Measurements from ENCODE around the gene RAB5B.

Gene RAB5B

DNA sequence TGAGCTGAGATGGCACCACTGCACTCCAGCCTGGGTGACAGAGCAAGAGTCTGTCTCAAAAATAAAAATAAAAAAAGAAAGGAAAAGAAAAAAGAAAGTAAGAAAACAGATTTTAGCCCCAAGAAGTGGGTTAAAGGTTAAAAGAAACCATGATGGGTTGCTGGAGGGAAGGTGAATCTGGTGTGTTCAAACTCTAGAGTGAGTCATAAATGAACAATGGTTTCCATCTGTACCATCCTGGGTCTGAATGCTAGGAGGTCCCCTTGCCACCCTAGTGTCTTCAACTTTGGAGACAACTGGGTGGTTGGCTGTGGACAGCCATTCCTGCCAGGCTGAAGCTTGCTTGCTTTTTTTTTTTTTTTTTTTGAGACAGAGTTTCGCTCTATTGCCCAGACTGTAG, 66.3 kb downstream of the RAB5B start:
- POLR2A ChIA-PET = interaction anchor here (0.6 to 1.7 kb wide), 6 partner anchors 20 to 268 kb away, joined by 3 to 10 read pairs (median 6); partner anchors contain the start of genes RAB5B, SUOX and ZC3H10
- Histone ChIP-seq H3K27ac (ENCODE audit: extremely low read depth, low read depth, low read length) (0 out of 2 replicates have a peak overlapping the region, but pooled peaks have one; percentile 69), H3K4me3 (ENCODE audit: low read depth, low read length) (no peak overlapping the region)

DNA sequence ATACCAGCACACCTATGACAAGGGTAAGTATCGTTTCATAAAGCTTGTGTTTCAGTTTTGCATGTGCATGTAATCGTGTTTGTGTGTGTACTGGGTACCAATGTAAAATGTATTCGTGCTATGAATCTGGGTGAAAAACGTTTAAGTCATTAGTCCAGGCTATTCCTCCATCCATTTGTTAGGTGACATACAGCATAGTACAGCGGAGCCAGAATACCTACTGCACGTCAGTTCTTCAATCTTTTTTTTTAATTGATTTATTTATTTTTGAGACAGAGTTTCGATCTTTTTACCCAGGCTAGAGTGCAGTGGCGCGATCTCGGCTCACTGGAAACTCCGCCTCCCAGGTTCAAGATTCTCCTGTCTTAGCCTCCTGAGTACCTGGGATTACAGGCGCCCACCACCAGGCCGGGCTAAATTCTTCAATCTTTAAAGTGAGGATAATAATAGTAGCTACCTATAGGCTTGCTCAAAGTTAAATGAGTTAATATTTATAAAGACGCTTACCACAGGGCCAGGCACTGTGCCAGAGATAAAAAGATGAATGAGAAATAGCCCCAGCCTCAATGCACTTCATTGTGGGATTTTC, 67.2 kb downstream of the RAB5B start:
- Histone ChIP-seq H3K27ac (ENCODE audit: extremely low read depth, low read depth, low read length) (peak overlapping the region; percentile 69), H3K4me1 (ENCODE audit: control insufficient read depth, insufficient read depth, low read length) (peaks cover 19% of the 10 kb centered on the region), H3K4me3 (ENCODE audit: low read depth, low read length) (peak overlapping the region; percentile 4), H3K9me3 (ENCODE audit: control insufficient read depth, insufficient read depth, low read depth, low read length) (no peaks in the 10 kb centered on the region), H3K36me3 (ENCODE audit: control insufficient read depth in 2 of 2, insufficient read depth in 1 of 2, low read length in 2 of 2) (peaks cover 14 to 34% of the 10 kb centered on the region in 2 experiments)
- CTCF ChIA-PET = interaction anchor here (0.7 to 4.4 kb wide), 19 partner anchors 8 to 319 kb away, joined by 3 to 46 read pairs (median 4); partner anchors contain the start of gene SUOX
- POLR2A ChIA-PET = interaction anchor here (0.6 to 1.7 kb wide), 6 partner anchors 21 to 303 kb away, joined by 3 to 10 read pairs (median 4); partner anchors contain the start of genes RAB5B and ZC3H10
- TF ChIP-seq ZNF157 (tag by site-specific recombination; IDR thresholded peaks at IDR 0.05) (no peak), ZNF654 (tag by site-specific recombination; IDR thresholded peaks at IDR 0.05; ENCODE audit: low read depth) (no peak), ZNF561 (tag by site-specific recombination; IDR thresholded peaks at IDR 0.05; ENCODE audit: borderline replicate concordance) (peak; percentile 8; the same call in 1 of the 2 replicates), ZNF19 (tag by site-specific recombination; IDR thresholded peaks at IDR 0.05; ENCODE audit: low read depth) (no peak), IKZF3 (tag by site-specific recombination; IDR thresholded peaks at IDR 0.05) (no peak; the same call in 1 of the 2 replicates), ZNF423 (tag by site-specific recombination; IDR thresholded peaks at IDR 0.05) (no peak), ZNF175 (tag by site-specific recombination; IDR thresholded peaks at IDR 0.05) (no peak), ZNF280D (tag by site-specific recombination; IDR thresholded peaks at IDR 0.05) (no peak), ZNF660 (tag by site-specific recombination; IDR thresholded peaks at IDR 0.05) (peak; percentile 45; the same call in 1 of the 2 replicates), ZNF510 (tag by site-specific recombination; IDR thresholded peaks at IDR 0.05; ENCODE audit: insufficient replicate concordance) (no peak), ZNF335 (tag by site-specific recombination; conservative IDR thresholded peaks at IDR 0.05) (peak; percentile 93), ZNF354C (tag by site-specific recombination; IDR thresholded peaks at IDR 0.05; ENCODE audit: borderline replicate concordance, low read depth) (no peak), ZBTB20 (tag by site-specific recombination; IDR thresholded peaks at IDR 0.05) (peak; percentile 6; the same call in 1 of the 2 replicates), ZNF2 (tag by site-specific recombination; IDR thresholded peaks at IDR 0.05) (0 out of 2 replicates have a peak, but pooled peaks have one; percentile 27), ZNF366 (tag by site-specific recombination; conservative IDR thresholded peaks at IDR 0.05) (peak; percentile 93; the same call in 1 of the 2 replicates), ZSCAN16 (tag by site-specific recombination; IDR thresholded peaks at IDR 0.05) (no peak), ZNF664 (tag by site-specific recombination; IDR thresholded peaks at IDR 0.05) (peak; percentile 87; the same call in 1 of the 2 replicates), ZNF513 (tag by site-specific recombination; IDR thresholded peaks at IDR 0.05) (peak; percentile 52), ZNF184 (tag by site-specific recombination; IDR thresholded peaks at IDR 0.05) (peak; percentile 22; the same call in 1 of the 2 replicates), ZBTB44 (tag by site-specific recombination; IDR thresholded peaks at IDR 0.05) (peak; percentile 48; the same call in 1 of the 2 replicates), MZF1 (tag by site-specific recombination; IDR thresholded peaks at IDR 0.05; ENCODE audit: borderline replicate concordance) (peak; percentile 86), YY1 (tag by site-specific recombination; IDR thresholded peaks at IDR 0.05) (0 out of 2 replicates have a peak, but pooled peaks have one; percentile 15)

More for the DNA sequence above, 66.3 kb downstream of the RAB5B start:
- H3K36me3 ChIP-seq (ENCODE audit: control insufficient read depth in 2 of 2, insufficient read depth in 1 of 2, low read length in 2 of 2) = peaks cover 13 to 28% of the 10 kb centered on the region in 2 experiments
- CTCF ChIA-PET = interaction anchor here (0.7 to 4.4 kb wide), 19 partner anchors 9 to 318 kb away, joined by 3 to 46 read pairs (median 4); partner anchors contain the start of gene SUOX
- peaks cover 19% of the 10 kb centered on the region for H3K4me1 ChIP-seq (ENCODE audit: control insufficient read depth, insufficient read depth, low read length)
- peak; percentile 64 for TF ChIP-seq PRDM1 (tag by site-specific recombination; IDR thresholded peaks at IDR 0.05)
- no peak for TF ChIP-seq ZNF16 (tag by site-specific recombination; IDR thresholded peaks at IDR 0.05; ENCODE audit: low read depth)
- no peaks in the 10 kb centered on the region for H3K9me3 ChIP-seq (ENCODE audit: control insufficient read depth, insufficient read depth, low read depth, low read length)
